ENCODE measurements around the gene HOXA13.

HOXA13 gene

GRCh38 chr7:27205325-27206280, 5.7 kb upstream of the HOXA13 start:
- no peak for DNase-seq

- no peak for DNase-seq
These were observed 5.0 kb upstream of the HOXA13 start for GRCh38 chr7:27204851-27205322.

- DNase-seq, result no peak
These were observed 4.2 kb upstream of the HOXA13 start for GRCh38 chr7:27203964-27204594.

- no peak for DNase-seq
These were observed 3.6 kb upstream of the HOXA13 start for GRCh38 chr7:27203365-27203953.

- no peak for DNase-seq
These were observed 2.9 kb upstream of the HOXA13 start for GRCh38 chr7:27202862-27203134.

- DNase-seq, result no peak
These were observed 2.3 kb upstream of the HOXA13 start for GRCh38 chr7:27202018-27202861.

GRCh38 chr7:27201580-27202017, 1.7 kb upstream of the HOXA13 start:
- DNase-seq, result no peak

- DNase-seq, result peak; percentile 29
These were observed 1.1 kb upstream of the HOXA13 start for GRCh38 chr7:27200761-27201579.

- no peak for DNase-seq
These were observed 755 bp downstream of the HOXA13 start for GRCh38 chr7:27198871-27199801.

- no peak for DNase-seq
These were observed 1.6 kb downstream of the HOXA13 start for GRCh38 chr7:27198138-27198841.

GRCh38 chr7:27197137-27198042, 2.5 kb downstream of the HOXA13 start:
- no peak for DNase-seq

- DNase-seq, result peak; percentile 29
These were observed 3.6 kb downstream of the HOXA13 start for GRCh38 chr7:27196287-27196767.

- DNase-seq, result no peak
These were observed 5.1 kb downstream of the HOXA13 start for GRCh38 chr7:27194686-27195379.

- DNase-seq, result no peak
These were observed 5.9 kb downstream of the HOXA13 start for GRCh38 chr7:27194002-27194352.

GRCh38 chr7:27193335-27194001, 6.4 kb downstream of the HOXA13 start:
- no peak for DNase-seq

- DNase-seq, result no peak
These were observed 7.2 kb downstream of the HOXA13 start for GRCh38 chr7:27192546-27193334.

All from NCI-H524 treated with DMSO at 0.1 percent for 48 hours (cell line).